Heart left ventricle (tissue), 13 donors: Measurements from ENCODE around the gene SCUBE2.

Experiments used
- CTCF ChIP-seq, 12 donors: fragments of 200-600 bp; sonication (generic) in 4 of 12; IDR thresholded peaks; one replicate each; pipeline versions ENCODE4 v1.5.0 to v1.8.0; 2018 to 2022; ENCODE audit warnings: antibody characterized with exemption in 12 of 12, mild to moderate bottlenecking in 5 of 12
- POLR2A ChIP-seq, 2 donors: fragments of 450-650 bp; IDR thresholded peaks; one replicate each; pipeline ENCODE4 v1.6.1; 2017; ENCODE audit warnings: antibody characterized with exemption in 2 of 2, mild to moderate bottlenecking in 2 of 2, moderate library complexity in 2 of 2
- donor health status: ischemic (EF 13 %, LVEDD 7.1; RV severe dilation, severe dysfunction).
- donor health status: DM: no; HTN: yes; CAD: no.
- donor health status: DM: no; HTN: no; CAD: no.
- donor health status: ischemic (EF 25% LVEDD 6.9; RV normal size, moderate dysfunction).
- donor health status: ischemic (EF 25% LVEDD 5.7; RV mildly dilated, moderate dysfunction).
- donor health status: ischemic (EF 35%, LVEDD 5.7; RV mildly dilated, moderate dysfunction).
- donor health status: nonischemic (EF 11% LVEDD 7.7; RV severe dilation, severe dysfunction).
- donor health status: DM: yes; HTN: yes; CAD: no.
- donor health status: PGD.
- donor health status: ischemic (EF 29% LVEDD 5.4; RV normal size, mild dysfunction).
- donor health status: nonischemic (EF 23%, LVEDD 6.1; RV moderate dilation, normal function).

- TF ChIP-seq CTCF (IDR thresholded peaks at IDR 0.05) (no peak), POLR2A (IDR thresholded peaks at IDR 0.05) (no peak)
These were observed 19.7 kb downstream of the SCUBE2 start for GRCh38 chr11:9071692-9072091.
